SU-DHL-6 (cell line): ENCODE results near the gene OR10H2.

ENCODE experiments used
- EZH2phosphoT487 ChIP-seq: fragments of 200-600 bp; sonication (generic), shearing (Covaris generic); conservative IDR thresholded peaks from 2 replicates; pipeline ENCODE4 v1.6.1; 2018; ENCODE audit warnings: mild to moderate bottlenecking, antibody characterized with exemption, low read length, moderate library complexity, mixed read lengths
- TF ChIP-seq, protein P1 (sequence below): fragments of 200-600 bp; sonication (generic); IDR thresholded peaks from one replicate; pipeline ENCODE4 v1.5.1; 2017; ENCODE audit warnings: antibody characterized with exemption, mild to moderate bottlenecking, low read length, moderate library complexity; ENCODE audit not compliant: insufficient read depth, poor library complexity, severe bottlenecking

DNA sequence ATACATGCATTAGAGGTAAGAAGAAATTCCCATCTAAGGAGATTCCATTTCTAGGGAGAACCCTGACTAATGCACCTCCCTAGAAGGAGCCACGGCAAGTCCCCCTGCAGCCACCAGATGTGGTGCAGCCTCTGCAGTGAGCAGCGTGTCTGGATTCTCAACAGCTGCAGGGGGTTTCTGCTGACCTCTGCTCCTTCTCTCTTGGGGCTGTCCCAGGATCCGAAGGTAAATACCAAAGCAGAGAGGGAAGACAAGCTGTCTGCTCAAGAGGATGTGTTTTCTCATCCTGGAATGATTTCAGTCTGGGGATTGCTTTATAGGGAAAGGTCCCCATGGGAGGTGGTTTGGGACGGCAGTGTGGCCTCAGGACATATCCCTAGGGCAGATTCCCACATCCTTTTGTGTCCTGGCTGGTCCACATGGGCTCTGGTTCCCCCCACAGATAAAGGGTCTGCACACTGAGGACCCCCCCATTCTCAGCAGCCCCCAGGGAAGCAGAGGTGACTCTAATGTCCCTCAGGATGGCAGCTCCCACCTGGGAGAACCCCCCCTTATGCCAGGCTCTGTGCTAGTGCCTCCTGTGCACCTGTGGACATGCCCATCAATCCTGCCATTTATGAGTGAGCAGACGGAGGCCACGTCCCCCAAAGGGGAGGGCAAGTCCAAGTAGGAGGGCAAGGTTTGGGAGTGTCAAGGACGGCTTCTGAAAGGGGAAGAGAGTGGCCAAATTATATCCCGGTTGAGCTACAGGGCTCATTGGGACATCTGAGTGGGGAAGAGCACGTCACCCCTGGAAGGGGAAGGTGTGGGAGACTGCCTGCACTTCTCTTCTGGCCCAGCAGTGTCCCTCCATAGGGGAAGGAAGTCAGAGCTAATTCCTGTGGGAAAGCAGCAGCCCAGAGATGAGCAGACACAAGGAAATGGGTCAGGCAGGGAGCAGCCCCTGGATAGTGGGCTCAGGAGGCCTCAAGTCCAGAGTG is 49.5 kb downstream of the OR10H2 start:
- TF ChIP-seq, protein P1, sequence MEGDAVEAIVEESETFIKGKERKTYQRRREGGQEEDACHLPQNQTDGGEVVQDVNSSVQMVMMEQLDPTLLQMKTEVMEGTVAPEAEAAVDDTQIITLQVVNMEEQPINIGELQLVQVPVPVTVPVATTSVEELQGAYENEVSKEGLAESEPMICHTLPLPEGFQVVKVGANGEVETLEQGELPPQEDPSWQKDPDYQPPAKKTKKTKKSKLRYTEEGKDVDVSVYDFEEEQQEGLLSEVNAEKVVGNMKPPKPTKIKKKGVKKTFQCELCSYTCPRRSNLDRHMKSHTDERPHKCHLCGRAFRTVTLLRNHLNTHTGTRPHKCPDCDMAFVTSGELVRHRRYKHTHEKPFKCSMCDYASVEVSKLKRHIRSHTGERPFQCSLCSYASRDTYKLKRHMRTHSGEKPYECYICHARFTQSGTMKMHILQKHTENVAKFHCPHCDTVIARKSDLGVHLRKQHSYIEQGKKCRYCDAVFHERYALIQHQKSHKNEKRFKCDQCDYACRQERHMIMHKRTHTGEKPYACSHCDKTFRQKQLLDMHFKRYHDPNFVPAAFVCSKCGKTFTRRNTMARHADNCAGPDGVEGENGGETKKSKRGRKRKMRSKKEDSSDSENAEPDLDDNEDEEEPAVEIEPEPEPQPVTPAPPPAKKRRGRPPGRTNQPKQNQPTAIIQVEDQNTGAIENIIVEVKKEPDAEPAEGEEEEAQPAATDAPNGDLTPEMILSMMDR, result no peak
- no peak for TF ChIP-seq EZH2phosphoT487
